ENCODE results near the gene HDDC3. TPM values are rescaled to one million over a fixed set of nuclear protein-coding genes. Genes with fewer than 3 reads are reported as not detected.
A peak's percentile ranks its signal among the peaks of the same experiment; 100 is the strongest.
"Not testable (repeated sequence)": the region's sequence is repeated elsewhere in the genome, so short reads cannot be mapped to it uniquely, and the experiment has no call there.

The HDDC3 gene
- total RNA-seq, 6 experiments from 2014 or later: 8.8 to 17.6 (median 11.5) TPM

DNA sequence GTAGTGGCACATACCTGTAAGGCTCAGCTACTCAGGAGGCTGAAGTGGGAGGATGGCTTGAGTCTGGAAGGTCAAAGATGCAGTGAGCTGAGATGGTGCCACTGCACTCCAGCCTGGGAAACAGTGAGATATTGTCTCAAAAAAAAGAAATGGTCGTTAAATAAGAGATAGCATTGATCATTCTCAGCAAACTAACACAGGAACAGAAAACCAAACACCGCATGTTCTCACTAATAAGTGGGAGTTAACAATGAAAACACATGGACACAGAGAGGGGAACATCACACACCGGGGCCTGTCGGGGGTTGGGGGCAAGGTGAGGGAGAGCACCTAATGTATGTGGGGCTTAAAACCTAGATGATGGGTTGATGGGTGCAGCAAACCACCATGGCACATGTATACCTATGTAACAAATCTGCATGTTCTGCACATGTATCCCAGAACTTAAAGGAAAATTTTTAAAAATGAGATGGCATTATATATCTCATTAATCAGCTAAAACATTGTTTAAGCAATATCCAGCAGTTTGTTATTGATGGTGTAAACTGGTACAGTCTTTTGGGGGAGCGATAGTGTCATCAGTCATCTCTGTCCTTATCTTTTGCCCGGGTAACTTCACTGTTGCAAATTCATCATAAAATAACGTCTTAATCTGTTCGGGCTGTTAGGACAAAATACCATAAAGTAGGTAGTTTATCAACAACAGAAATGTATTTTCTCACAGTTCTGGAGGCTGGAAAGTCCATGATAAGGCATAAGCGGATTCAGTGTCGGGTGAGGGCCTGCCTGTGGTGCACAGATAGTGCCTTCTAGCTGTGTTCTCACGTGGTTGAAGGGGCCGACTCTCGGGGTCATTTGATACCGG lies 30.9 kb downstream of the HDDC3 start:
- TF ChIP-seq POLR2A (IDR thresholded peaks at IDR 0.05): no peak
- TF ChIP-seq, protein P1, sequence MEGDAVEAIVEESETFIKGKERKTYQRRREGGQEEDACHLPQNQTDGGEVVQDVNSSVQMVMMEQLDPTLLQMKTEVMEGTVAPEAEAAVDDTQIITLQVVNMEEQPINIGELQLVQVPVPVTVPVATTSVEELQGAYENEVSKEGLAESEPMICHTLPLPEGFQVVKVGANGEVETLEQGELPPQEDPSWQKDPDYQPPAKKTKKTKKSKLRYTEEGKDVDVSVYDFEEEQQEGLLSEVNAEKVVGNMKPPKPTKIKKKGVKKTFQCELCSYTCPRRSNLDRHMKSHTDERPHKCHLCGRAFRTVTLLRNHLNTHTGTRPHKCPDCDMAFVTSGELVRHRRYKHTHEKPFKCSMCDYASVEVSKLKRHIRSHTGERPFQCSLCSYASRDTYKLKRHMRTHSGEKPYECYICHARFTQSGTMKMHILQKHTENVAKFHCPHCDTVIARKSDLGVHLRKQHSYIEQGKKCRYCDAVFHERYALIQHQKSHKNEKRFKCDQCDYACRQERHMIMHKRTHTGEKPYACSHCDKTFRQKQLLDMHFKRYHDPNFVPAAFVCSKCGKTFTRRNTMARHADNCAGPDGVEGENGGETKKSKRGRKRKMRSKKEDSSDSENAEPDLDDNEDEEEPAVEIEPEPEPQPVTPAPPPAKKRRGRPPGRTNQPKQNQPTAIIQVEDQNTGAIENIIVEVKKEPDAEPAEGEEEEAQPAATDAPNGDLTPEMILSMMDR (IDR thresholded peaks at IDR 0.05): no peak
- H3K36me3 ChIP-seq: peaks cover 0 to 20% (median 9%) of the 10 kb centered on the region in 4 donors
- intact Hi-C loops (cut with DNase I): no loop called here
- no peaks in the 10 kb centered on the region for H3K27me3 ChIP-seq
- ATAC-seq (peak in 1 of 4 donors; percentile 3), DNase-seq (peak in 2 of 3 donors; percentile 36 to 39)
- peaks cover 0 to 13% (median 3%) of the 10 kb centered on the region in 4 donors for H3K4me1 ChIP-seq
- H3K9me3 ChIP-seq: no peaks in the 10 kb centered on the region
- H3K4me3 ChIP-seq: peak overlapping the region; percentile 49 to 68 (median 67)
- WGBS (ENCODE audit: insufficient coverage, low coverage, low lambda C conversion rate, missing lambda C conversion rate): 42% methylated on average over 14 of the region's 14 CpGs
- peak overlapping the region in 2 of 3 donors; percentile 82 to 84 for H3K27ac ChIP-seq

DNA sequence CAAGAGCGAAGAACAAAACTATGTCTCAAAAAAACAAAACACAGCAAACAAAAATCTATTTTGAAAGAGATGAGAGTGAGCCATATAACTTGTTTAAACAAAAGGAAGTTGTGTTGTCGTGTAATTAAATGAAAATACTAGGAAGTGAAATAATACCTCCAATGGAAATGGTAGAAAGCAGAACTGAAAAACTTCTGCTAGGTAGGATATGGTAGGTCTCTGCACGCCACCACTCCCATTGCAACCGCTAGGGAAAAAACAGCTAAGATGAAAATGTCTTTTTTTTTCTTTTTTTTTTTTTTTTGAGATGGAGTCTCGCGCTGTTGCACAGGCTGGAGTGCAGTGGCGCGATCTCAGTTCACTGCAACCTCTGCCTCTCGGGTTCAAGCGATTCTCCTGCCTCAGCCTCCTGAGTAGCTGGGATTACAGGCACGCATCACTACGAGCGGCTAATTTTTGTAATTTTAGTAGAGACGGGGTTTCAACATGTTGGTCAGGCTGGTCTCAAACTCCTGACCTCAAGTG lies 35.2 kb downstream of the HDDC3 start:
- H3K4me1 ChIP-seq; H3K27ac ChIP-seq; H3K4me3 ChIP-seq; DNase-seq; intact Hi-C loops (cut with DNase I); ATAC-seq; H3K27me3 ChIP-seq; H3K9me3 ChIP-seq: not testable (repeated sequence)
- 81% methylated on average over 8 of the region's 14 CpGs for WGBS (ENCODE audit: insufficient coverage, low coverage, low lambda C conversion rate, missing lambda C conversion rate)
- H3K36me3 ChIP-seq: peaks cover 8 to 34% (median 22%) of the 10 kb centered on the region in 4 donors

DNA sequence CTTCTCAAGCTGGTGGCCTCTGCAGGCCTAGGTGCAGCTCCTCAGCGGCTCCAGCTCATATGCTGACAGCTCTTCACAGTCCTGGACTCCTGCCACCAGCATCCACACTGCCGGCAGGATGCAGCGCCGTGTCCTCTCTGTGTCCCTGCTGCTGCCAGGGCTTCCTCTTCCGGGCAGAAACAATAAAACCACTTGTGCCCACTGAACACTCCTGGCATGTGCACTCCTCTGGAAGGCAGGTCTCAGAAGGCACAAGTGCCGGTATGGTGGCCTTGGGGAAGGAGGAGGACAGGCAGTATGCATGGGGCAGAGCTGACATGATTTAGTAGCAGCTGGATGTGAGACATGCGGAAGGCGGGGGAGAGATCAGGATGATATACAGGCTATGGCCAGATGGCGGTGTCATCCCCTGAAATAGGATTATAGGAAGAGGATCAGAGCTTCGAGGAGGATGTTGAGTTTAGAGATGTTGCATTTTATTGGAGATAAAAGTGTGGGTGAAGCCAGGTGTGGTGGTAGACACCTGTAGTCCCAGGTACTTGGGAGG lies 36.7 kb downstream of the HDDC3 start:
- Histone ChIP-seq H3K4me1 (no peaks in the 10 kb centered on the region), H3K27ac (no peak overlapping the region), H3K27me3 (no peaks in the 10 kb centered on the region), H3K36me3 (peaks cover 8 to 48% (median 26%) of the 10 kb centered on the region in 4 donors), H3K4me3 (no peak overlapping the region), H3K9me3 (no peaks in the 10 kb centered on the region)
- DNase-seq (peak in 1 of 3 donors; percentile 42), ATAC-seq (peak; percentile 38 to 50 (median 47))
- no peak for TF ChIP-seq POLR2A (IDR thresholded peaks at IDR 0.05)
- TF ChIP-seq, protein P1 (IDR thresholded peaks at IDR 0.05): no peak
- WGBS (ENCODE audit: insufficient coverage, low coverage, low lambda C conversion rate, missing lambda C conversion rate): 87% methylated on average over 3 of the region's 10 CpGs
- intact Hi-C loops (cut with DNase I): no loop called here

DNA sequence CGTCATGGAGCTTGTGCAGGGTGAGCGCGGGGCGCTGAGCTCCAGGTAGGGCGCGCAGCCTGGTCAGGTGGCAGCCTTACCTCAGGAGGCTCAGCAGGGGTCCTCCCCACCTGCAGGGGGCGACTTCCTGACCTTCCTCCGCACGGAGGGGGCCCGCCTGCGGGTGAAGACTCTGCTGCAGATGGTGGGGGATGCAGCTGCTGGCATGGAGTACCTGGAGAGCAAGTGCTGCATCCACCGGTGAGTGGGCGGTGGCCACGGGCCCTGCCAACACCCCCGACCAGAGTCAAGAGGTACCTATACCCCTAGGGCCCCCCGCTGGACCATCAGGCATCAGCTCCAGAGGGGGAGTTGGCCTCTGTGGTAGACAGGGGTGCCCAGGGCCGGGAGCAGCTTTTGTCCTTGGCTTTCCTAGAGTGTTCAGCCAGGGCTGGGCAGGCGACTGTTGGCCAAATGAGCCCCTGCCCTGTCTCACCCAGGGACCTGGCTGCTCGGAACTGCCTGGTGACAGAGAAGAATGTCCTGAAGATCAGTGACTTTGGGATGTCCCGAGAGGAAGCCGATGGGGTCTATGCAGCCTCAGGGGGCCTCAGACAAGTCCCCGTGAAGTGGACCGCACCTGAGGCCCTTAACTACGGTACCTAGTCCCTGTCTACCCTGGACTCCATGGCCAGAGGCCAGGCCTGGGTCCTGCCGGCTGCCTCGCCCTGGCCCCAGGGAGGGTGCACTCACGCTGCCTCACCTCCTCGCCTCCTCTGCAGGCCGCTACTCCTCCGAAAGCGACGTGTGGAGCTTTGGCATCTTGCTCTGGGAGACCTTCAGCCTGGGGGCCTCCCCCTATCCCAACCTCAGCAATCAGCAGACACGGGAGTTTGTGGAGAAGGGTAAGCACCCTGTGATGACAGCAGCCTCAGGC lies 38.9 kb downstream of the HDDC3 start:
- intact Hi-C loops (cut with DNase I): no loop called here
- DNase-seq (peak in 2 of 3 donors; percentile 15 to 52), ATAC-seq (no peak)
- Histone ChIP-seq H3K36me3 (peaks cover 10 to 65% (median 29%) of the 10 kb centered on the region in 4 donors), H3K4me3 (no peak overlapping the region), H3K9me3 (no peaks in the 10 kb centered on the region), H3K27me3 (no peaks in the 10 kb centered on the region), H3K4me1 (no peaks in the 10 kb centered on the region), H3K27ac (no peak overlapping the region)
- 90% methylated on average over 7 of the region's 33 CpGs for WGBS (ENCODE audit: insufficient coverage, low coverage, low lambda C conversion rate, missing lambda C conversion rate)
- TF ChIP-seq POLR2A (IDR thresholded peaks at IDR 0.05): no peak
- TF ChIP-seq, protein P1 (IDR thresholded peaks at IDR 0.05): peak in 1 of 4 donors; percentile 6

All from right lobe of liver (tissue), 6 donors.